NAMALWA (cell line): ENCODE results near the gene SUPV3L1.

ENCODE experiments used
- DNase-seq: peaks from one replicate; pipeline ENCODE4 v3.0.0-alpha.2; 2015; ENCODE audit warnings: low spot score

SUPV3L1 gene

GRCh38 chr10:69202332-69202731 is 22.3 kb downstream of the SUPV3L1 start:
- DNase-seq, result peak; percentile 26

DNA sequence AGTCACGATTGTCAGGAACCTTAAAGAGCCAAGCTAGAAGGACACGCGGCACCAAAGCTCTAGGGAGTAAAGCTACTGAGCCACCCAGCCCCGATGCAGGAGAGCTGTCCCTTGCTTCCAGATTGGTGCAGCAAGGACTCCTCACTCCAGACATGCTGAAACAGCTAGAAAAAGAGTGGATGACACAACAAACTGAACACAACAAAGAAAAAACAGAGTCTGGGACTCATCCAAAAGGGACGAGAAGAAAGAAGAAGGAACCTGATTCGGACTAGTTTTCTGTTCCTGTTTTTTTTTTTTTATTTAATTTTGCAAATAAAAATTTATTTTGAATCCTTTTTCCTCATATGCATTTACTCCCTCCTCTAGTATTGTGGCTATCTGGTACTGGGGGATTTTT is 28.7 kb downstream of the SUPV3L1 start:
- DNase-seq, result no peak

GRCh38 chr10:69209787-69210484 is 29.9 kb downstream of the SUPV3L1 start:
- DNase-seq, result no peak

- no peak for DNase-seq
Measured at GRCh38 chr10:69211104-69211503, 31.1 kb downstream of the SUPV3L1 start.

GRCh38 chr10:69211524-69211923 is 31.5 kb downstream of the SUPV3L1 start:
- no peak for DNase-seq

DNA sequence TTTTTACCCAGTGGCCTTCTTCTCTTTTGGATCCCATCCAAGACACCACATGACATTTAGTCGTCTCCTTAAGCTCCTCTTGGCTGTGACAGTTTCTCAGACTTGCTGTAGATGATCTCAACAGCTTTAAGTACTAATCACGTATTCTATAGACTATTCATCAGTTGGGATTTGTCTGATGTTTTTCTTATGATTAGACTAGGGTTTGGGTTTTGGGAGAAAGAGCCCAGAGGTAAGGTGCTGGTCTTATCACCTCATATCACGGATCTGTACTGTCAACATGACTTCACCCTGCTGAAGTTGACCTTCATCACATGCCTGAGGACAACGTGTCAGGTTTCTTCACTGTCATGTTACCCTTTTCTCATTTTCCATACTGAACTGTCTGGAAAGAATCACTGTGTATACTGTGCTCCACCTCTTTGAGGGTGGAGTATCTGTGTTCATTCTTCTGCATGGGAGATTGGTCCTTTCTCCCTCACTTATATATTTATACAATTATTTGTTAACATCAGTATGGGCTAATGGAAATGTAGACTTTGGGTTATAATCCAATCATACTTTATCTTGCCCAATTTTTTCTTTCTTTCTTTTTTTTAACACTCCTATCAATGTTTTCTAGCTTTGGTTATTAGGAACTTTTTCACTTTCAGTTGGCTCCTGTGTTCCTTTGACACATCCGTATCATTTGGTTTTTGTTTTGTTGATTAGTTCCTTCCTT is 33.7 kb downstream of the SUPV3L1 start:
- DNase-seq, result peak; percentile 23

GRCh38 chr10:69214666-69215131 is 34.7 kb downstream of the SUPV3L1 start:
- no peak for DNase-seq

- DNase-seq, result no peak
Measured at GRCh38 chr10:69215405-69216171, 35.6 kb downstream of the SUPV3L1 start.

DNA sequence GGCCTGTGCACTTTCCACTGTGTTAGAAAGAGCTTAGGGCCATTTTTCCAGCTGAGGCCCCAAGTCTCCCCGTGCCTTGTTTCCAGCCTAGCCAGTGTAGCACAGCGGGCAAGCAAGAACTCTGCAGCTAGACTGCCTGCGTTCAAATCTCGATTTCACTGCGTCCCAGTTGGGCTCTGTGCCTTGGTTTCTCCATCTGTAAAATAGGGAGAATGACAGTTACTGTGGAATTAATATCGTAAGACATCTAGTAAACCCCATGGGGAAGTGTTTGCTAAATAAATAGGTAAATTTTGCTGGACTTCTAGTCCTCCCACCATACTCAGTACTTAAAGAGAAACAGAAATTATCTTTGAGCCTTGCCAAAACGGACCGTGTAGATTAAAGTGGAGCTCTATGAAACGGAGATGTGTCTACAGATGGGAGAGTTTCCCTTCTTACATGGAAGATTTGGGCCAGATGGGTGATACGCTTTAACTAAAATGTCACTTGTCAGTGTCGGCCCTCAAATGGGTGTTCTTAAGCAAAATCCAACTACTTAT is 36.6 kb downstream of the SUPV3L1 start:
- no peak for DNase-seq

GRCh38 chr10:69217119-69217754 is 37.2 kb downstream of the SUPV3L1 start:
- no peak for DNase-seq

DNA sequence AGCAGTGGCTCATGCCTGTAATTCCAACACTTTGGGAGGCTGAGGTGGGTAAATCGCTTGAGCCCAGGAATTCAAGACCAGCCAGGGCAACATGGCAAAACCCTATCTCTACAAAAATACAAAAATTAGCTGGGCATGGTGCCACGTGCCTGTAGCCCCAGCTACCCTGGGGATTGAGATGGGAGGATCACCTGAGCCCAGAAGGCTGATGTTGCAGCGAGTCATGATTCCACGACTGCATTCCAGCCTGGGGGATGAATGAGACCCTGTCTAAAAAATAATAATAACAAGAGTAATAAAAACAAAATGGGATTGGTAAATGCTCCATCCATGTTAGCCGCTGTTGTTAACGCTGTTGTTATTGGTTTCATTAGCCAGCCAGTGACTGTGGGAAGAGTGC is 38.8 kb downstream of the SUPV3L1 start:
- no peak for DNase-seq

GRCh38 chr10:69220041-69220451 is 40.0 kb downstream of the SUPV3L1 start, which contains the start of gene HKDC1:
HKDC1 (plus strand) TSS chr10:69220332; CDS start chr10:69220436, 104 bp downstream.
- no peak for DNase-seq

DNA sequence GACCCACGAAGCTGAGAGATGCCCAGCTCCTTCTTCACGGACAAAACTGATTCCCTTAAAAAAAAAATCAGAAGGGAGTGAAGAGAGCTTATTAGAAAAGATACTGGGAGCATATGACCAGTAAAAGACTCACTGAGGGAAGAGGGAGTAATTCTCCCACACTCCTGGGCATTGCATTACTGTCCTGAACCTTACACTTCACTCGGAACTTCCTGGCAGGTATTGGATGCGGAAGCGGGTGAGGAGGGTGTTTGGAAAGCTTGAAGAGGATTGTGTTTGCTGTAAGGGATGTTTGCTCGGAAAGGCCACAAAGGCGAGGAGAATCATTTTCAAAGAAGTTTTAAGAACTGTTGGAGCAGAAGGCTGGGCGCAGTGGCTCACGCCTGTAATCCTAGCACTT is 40.5 kb downstream of the SUPV3L1 start:
- no peak for DNase-seq

DNA sequence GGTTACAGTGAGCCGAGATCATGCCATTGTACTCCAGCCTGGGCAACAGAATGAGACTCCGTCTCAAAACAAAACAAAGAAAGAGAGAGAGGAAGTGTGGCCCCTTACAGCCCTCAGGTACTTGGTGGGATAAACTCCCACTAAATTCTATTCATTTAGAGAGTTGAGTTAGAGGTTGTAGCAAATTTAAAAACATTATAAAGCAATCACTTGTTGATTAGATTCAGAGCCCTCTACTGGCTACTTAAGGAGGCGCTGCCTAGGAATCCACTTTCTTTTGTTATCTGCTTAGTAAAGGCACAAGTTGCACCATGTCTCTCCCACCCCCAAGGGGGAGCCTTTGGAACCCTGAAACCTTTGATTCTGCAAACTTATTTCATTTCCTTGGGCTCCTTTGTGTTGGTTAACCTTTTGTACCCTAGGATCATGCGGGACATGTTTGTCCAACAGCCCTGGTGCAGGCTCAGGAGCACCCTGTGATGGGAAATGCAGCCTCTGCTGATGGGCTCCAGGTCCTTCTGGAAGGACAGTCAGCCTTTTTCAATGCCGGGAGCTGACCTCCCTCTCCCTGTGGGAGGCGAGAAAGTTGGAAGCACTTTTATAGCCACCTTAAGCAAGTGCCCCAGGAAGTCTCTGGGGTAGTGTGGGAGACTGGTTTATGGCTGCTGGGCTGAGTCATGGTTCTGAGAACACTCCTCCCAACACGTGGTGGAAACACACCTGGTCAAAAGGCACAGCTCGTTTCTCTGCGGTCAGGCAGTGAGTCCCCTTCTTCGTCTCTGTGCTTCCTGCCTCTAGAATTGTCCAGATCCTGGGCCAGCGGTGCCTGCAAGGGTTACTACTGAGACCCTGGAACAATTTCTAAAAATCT is 42.4 kb downstream of the SUPV3L1 start:
- DNase-seq, result peak; percentile 85

- no peak for DNase-seq
Measured at GRCh38 chr10:69223028-69223342, 43.0 kb downstream of the SUPV3L1 start.

DNA sequence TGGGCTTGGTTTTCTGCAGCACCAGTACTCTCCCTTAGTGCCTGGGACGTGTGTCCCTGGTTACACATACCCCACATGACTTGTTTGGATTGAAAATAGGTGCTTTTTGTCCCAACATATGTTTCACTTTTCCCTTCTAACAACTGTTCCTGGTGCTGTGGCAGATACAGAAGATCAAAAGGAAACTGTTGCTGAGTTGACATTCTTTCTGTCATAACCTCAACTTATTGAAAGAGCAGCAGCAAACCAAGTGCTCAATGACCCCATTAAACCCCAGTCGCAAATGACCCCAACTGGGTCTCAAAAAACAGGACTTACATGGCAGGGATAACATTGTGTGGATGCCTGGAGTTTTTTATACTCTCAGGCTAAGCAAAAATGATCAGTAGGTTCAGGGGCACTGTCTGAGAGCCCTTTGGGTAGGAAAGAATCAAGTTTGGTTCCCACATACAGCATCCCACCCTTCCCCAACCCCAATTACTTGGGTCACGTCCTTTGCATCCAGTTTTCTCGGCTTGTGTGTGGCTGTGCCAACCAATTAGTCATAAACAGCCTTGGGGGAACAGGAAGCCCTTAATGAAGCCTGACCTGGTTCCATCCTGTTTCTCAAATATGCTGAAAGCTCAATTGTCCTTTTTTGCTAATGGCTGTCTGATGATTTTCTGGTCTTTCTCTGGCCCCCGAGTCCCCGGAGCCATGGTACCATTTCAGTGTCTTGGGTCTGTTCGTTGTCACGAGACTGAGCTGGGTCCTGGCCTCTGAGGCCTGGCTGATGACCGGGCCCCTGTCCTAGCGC is 45.0 kb downstream of the SUPV3L1 start:
- no peak for DNase-seq

- DNase-seq, result no peak
Measured at GRCh38 chr10:69225681-69226080, 45.6 kb downstream of the SUPV3L1 start.

GRCh38 chr10:69226919-69227450 is 47.0 kb downstream of the SUPV3L1 start:
- no peak for DNase-seq

GRCh38 chr10:69228151-69228550 is 48.1 kb downstream of the SUPV3L1 start:
- no peak for DNase-seq

DNA sequence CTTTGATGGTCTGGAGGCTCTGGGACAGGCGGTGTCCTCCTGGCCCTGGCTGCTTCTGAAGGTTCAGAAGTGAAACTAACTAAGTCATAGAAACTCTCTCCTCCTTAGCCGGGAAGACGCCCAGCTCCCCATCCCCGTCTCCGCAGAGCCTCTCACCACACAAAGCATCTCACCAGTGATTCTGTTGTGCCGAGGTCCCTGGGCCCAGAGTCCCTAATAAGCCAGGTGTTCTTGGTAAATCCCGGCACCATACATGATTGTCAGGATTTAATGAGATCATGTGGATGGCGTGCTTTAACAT is 49.5 kb downstream of the SUPV3L1 start:
- DNase-seq, result no peak
